HCT116 (cell line): Measurements from ENCODE around the gene NIM1K. TPM values are rescaled to one million over a fixed set of nuclear protein-coding genes. Genes with fewer than 3 reads are reported as not detected.

Experiments used
- ATAC-seq: fragments of 200-7000 bp; cut with Tn5 transposase; 2 replicates; pipeline ENCODE4 v1.9.1; 2020; ENCODE audit warnings: mild to moderate bottlenecking, moderate library complexity
- BruUV-seq: library from RNA; stranded (reverse); fragments of 400-500 nt; replicated peaks from 2 replicates; lab custom pipeline; 2021; lab: Mats Ljungman, UMichigan
- CTCF ChIA-PET: fragments of 300-600 bp; sonication (Branson Sonifier 250); formaldehyde crosslinking; loops from one replicate; lab custom pipeline; 2021; ENCODE audit warnings: antibody characterized with exemption; lab: Charles Lee
- POLR2A ChIA-PET: fragments of 300-600, 350-600 bp; sonication (Branson Sonifier 250); formaldehyde crosslinking; loops from one replicate; lab custom pipeline; 2021; ENCODE audit warnings: antibody characterized with exemption; lab: Charles Lee
- RAD21 ChIA-PET, 2 experiments: fragments of 300-600 bp; sonication (Branson Sonifier 250); formaldehyde crosslinking; loops; one replicate each; lab custom pipeline; 2023; ENCODE audit warnings: low total read pairs in 2 of 2; ENCODE audit not compliant: uncharacterized antibody in 2 of 2, unreplicated experiment in 2 of 2, low non-redundant PET in 1 of 2; lab: Charles Lee
- DNase-seq: peaks from one replicate; pipeline ENCODE4 v3.0.0-alpha.2; 2010; ENCODE audit warnings: low read depth, low spot score
- H2AFZ ChIP-seq: fragments of 200-600 bp; shearing (Covaris generic), sonication (generic); 2 replicates; pipeline ENCODE4 v1.6.1; 2017; ENCODE audit warnings: low read depth, mixed run types, mixed read lengths, antibody characterized with exemption, low read length; ENCODE audit not compliant: poor library complexity, severe bottlenecking
- H3K27ac ChIP-seq: 2 replicates; pipeline ENCODE4 v1.5.1; 2012; ENCODE audit warnings: low read depth, low read length
- H3K27me3 ChIP-seq: fragments of 200-600 bp; sonication (generic); 2 replicates; pipeline ENCODE4 v1.6.1; 2016; ENCODE audit warnings: mixed run types, low read length, mixed read lengths; ENCODE audit not compliant: insufficient read depth
- H3K36me3 ChIP-seq, 2 experiments: fragments of 200-500 bp in 1 of 2; fragments of 200-600 bp in 1 of 2; sonication (Bioruptor generic) in 1 of 2; sonication (generic) in 1 of 2; 2 replicates each; pipeline versions ENCODE4 v1.5.1 to v1.6.1; 2014 to 2016; ENCODE audit warnings: low read length in 2 of 2, inconsistent platforms in 1 of 2, mixed read lengths in 1 of 2, mixed run types in 1 of 2; ENCODE audit not compliant: insufficient read depth in 2 of 2, control insufficient read depth in 1 of 2
- H3K4me1 ChIP-seq, 2 experiments: fragments of 200-600 bp in 1 of 2; sonication (generic) in 1 of 2; 2 replicates each; pipeline versions ENCODE4 v1.5.1 to v1.6.1; 2012 to 2017; ENCODE audit warnings: low read length in 2 of 2, inconsistent platforms in 1 of 2, mild to moderate bottlenecking in 1 of 2, mixed read lengths in 1 of 2, mixed run types in 1 of 2, moderate library complexity in 1 of 2; ENCODE audit not compliant: insufficient read depth in 2 of 2, control insufficient read depth in 1 of 2
- H3K4me2 ChIP-seq: fragments of 200-600 bp; sonication (generic); 2 replicates; pipeline ENCODE4 v1.6.1; 2017; ENCODE audit warnings: mixed run types, low read length, mixed read lengths
- H3K4me3 ChIP-seq, 2 experiments: fragments of 200-600 bp in 1 of 2; sonication (generic) in 1 of 2; replicated peaks in 1 of 2; 2 replicates each; pipeline ENCODE4 v1.5.1; 2011 to 2016; ENCODE audit warnings: low read length in 2 of 2, control low read depth in 1 of 2, low read depth in 1 of 2, mild to moderate bottlenecking in 1 of 2, mixed read lengths in 1 of 2, mixed run types in 1 of 2
- H3K79me2 ChIP-seq: fragments of 200-600 bp; sonication (generic); 2 replicates; pipeline ENCODE4 v1.6.1; 2017; ENCODE audit warnings: mild to moderate bottlenecking, mixed run types, low read length, moderate library complexity, mixed read lengths; ENCODE audit not compliant: insufficient read depth
- H3K9ac ChIP-seq: fragments of 200-600 bp; sonication (generic); 2 replicates; pipeline ENCODE4 v1.6.1; 2016; ENCODE audit warnings: low read length, mixed read lengths
- H3K9me2 ChIP-seq: fragments of 200-600 bp; sonication (generic), shearing (Covaris generic); 2 replicates; pipeline ENCODE4 v1.6.1; 2017; ENCODE audit warnings: mixed run types, mild to moderate bottlenecking, moderate library complexity; ENCODE audit not compliant: insufficient read depth
- H3K9me3 ChIP-seq, 2 experiments: fragments of 200-500 bp in 1 of 2; fragments of 200-600 bp in 1 of 2; sonication (Bioruptor generic) in 1 of 2; sonication (generic) in 1 of 2; 2 replicates each; pipeline ENCODE4 v1.6.1; 2014 to 2017; ENCODE audit warnings: low read length in 2 of 2, mixed read lengths in 2 of 2, inconsistent platforms in 1 of 2, low read depth in 1 of 2, mild to moderate bottlenecking in 1 of 2, mixed run types in 1 of 2, moderate library complexity in 1 of 2; ENCODE audit not compliant: control insufficient read depth in 1 of 2, insufficient read depth in 1 of 2
- H4K20me1 ChIP-seq: fragments of 200-600 bp; sonication (generic), shearing (Covaris generic); 2 replicates; pipeline ENCODE4 v1.6.1; 2017; ENCODE audit warnings: mixed run types, mild to moderate bottlenecking, moderate library complexity; ENCODE audit not compliant: insufficient read depth
- ATF3 ChIP-seq: IDR thresholded peaks from 2 replicates; pipeline ENCODE4 v1.6.1; 2012
- CBX3 ChIP-seq: IDR thresholded peaks from 2 replicates; pipeline ENCODE4 v1.6.1; 2012; ENCODE audit warnings: low read depth
- CTCF ChIP-seq, 3 experiments: fragments of 200-600 bp in 1 of 3; sonication (generic) in 1 of 3; IDR thresholded peaks in 2 of 3; conservative IDR thresholded peaks in 1 of 3; 2 replicates each; pipeline ENCODE4 v1.5.1; 2012 to 2017; ENCODE audit warnings: low read depth in 2 of 3, low read length in 2 of 3, antibody characterized with exemption in 1 of 3, borderline replicate concordance in 1 of 3, control low read depth in 1 of 3, mild to moderate bottlenecking in 1 of 3, mixed read lengths in 1 of 3, mixed run types in 1 of 3, moderate library complexity in 1 of 3; ENCODE audit not compliant: insufficient read depth in 1 of 3
- EGR1 ChIP-seq: IDR thresholded peaks from 2 replicates; pipeline ENCODE4 v1.6.1; 2012; ENCODE audit warnings: low read depth
- ELF1 ChIP-seq: IDR thresholded peaks from 2 replicates; pipeline ENCODE4 v1.6.1; 2012; ENCODE audit warnings: low read depth, borderline replicate concordance
- EZH2 ChIP-seq: fragments of 200-600 bp; sonication (generic); IDR thresholded peaks from 2 replicates; pipeline ENCODE4 v1.6.1; 2017; ENCODE audit warnings: antibody characterized with exemption, mixed run types
- EZH2phosphoT487 ChIP-seq: fragments of 200-600 bp; IDR thresholded peaks from 2 replicates; pipeline ENCODE4 v1.6.1; 2018; ENCODE audit warnings: antibody characterized with exemption, borderline replicate concordance
- FOSL1 ChIP-seq: IDR thresholded peaks from 2 replicates; pipeline ENCODE4 v1.6.1; 2012; ENCODE audit warnings: low read depth
- JUND ChIP-seq: IDR thresholded peaks from 2 replicates; pipeline ENCODE4 v1.6.1; 2012
- MAX ChIP-seq: IDR thresholded peaks from 2 replicates; pipeline ENCODE4 v1.6.1; 2012
- POLR2A ChIP-seq: IDR thresholded peaks from 2 replicates; pipeline ENCODE4 v1.7.0; 2011; ENCODE audit warnings: borderline replicate concordance; ENCODE audit not compliant: insufficient read depth, insufficient read length; ENCODE audit errors: extremely low read depth
- RAD21 ChIP-seq: IDR thresholded peaks from 2 replicates; pipeline ENCODE4 v1.6.1; 2012; ENCODE audit warnings: low read depth, mild to moderate bottlenecking
- REST ChIP-seq: IDR thresholded peaks from 2 replicates; pipeline ENCODE4 v1.6.1; 2012; ENCODE audit warnings: low read depth
- SIN3A ChIP-seq: IDR thresholded peaks from 2 replicates; pipeline ENCODE4 v1.6.1; 2012; ENCODE audit warnings: low read depth
- SRF ChIP-seq: IDR thresholded peaks from 2 replicates; pipeline ENCODE4 v1.6.1; 2012; ENCODE audit warnings: low read depth
- YY1 ChIP-seq: IDR thresholded peaks from 2 replicates; pipeline ENCODE4 v1.6.1; 2011; ENCODE audit warnings: low read length, low read depth, moderate library complexity, mild to moderate bottlenecking; ENCODE audit not compliant: insufficient replicate concordance; ENCODE audit errors: extremely low read depth
- ZBTB33 ChIP-seq: IDR thresholded peaks from 2 replicates; pipeline ENCODE4 v1.6.1; 2011; ENCODE audit warnings: mild to moderate bottlenecking, low read length, moderate library complexity; ENCODE audit not compliant: insufficient replicate concordance; ENCODE audit errors: extremely low read depth
- ZFX ChIP-seq: fragments of 450-650 bp; IDR thresholded peaks from 2 replicates; pipeline ENCODE4 v1.6.1; 2017
- ZNF274 ChIP-seq: fragments of 200-500 bp; sonication (Bioruptor generic); IDR thresholded peaks from 2 replicates; pipeline ENCODE4 v1.6.1; 2014; ENCODE audit warnings: mild to moderate bottlenecking, low read depth, low read length, inconsistent platforms
- intact Hi-C: fragments of 100-400 bp; cut with micrococcal nuclease; formaldehyde crosslinking; loops from 2 replicates; pipeline ENCODE4 v1.10.0; 2022
- total RNA-seq: library from RNA; stranded (reverse); gene quantifications from one replicate; pipeline ENCODE4 v1.2.1, GENCODE V29; 2021; ENCODE audit not compliant: unreplicated experiment

NIM1K gene
- total RNA-seq, 1 experiment from 2014 or later = 0.44 TPM

- ChIA-PET RAD21 (no interaction called here), POLR2A (no interaction called here), CTCF (no interaction called here)
- TF ChIP-seq YY1 (no peak), ZBTB33 (no peak), EGR1 (no peak), ZFX (no peak), EZH2 (no peak), MAX (no peak), FOSL1 (no peak), ATF3 (no peak), EZH2phosphoT487 (no peak), CTCF (IDR thresholded peaks at IDR 0.05 in 2 of 3, conservative IDR thresholded peaks at IDR 0.05 in 1 of 3; ENCODE audit: borderline replicate concordance in 1 of 3, insufficient read depth in 1 of 3, low read depth in 2 of 3, low read length in 2 of 3) (no peak), CBX3 (no peak), ELF1 (no peak), SIN3A (no peak), JUND (no peak), ZNF274 (no peak), SRF (no peak), REST (no peak), POLR2A (no peak), RAD21 (no peak)
- Histone ChIP-seq H3K9me2 (no peaks in the 10 kb centered on the region), H4K20me1 (no peaks in the 10 kb centered on the region), H3K9ac (no peak overlapping the region), H3K4me3 (no peak overlapping the region), H3K9me3 (no peaks in the 10 kb centered on the region), H3K27me3 (no peaks in the 10 kb centered on the region), H3K4me2 (no peak overlapping the region), H3K27ac (no peak overlapping the region), H3K4me1 (no peaks in the 10 kb centered on the region), H3K36me3 (no peaks in the 10 kb centered on the region), H2AFZ (no peak overlapping the region), H3K79me2 (no peaks in the 10 kb centered on the region)
- DNase-seq (no peak), ATAC-seq (no peak)
- intact Hi-C loops = no loop called here
- BruUV-seq = no TSS peak
Measured at GRCh38 chr5:43215073-43215631, 23.1 kb downstream of the NIM1K start.
